HS-5 (cell line): ENCODE measurements around the gene MOBP.

ENCODE experiments used
- DNase-seq: peaks from one replicate; pipeline ENCODE4 v3.0.0-alpha.2; 2012; ENCODE audit warnings: low read depth

The MOBP gene

DNA sequence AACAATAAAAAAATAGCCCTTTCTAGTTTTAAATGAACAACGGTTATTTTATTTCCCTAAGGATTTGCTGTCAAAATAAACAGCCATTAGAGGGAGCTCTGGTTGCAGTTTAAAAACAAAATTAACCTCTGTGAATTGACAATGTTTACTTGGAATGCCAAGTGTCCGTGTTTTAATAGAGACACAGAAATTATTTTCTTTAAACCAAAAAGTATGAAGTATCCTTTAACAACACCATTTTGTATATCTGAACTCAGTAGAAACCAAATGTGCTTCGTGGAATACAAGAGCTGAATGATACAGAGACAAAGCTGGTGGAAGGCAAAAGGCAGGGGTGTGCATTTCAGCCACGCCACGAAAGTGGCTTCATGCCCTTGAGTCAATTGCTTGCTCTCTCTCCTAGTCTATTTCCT, 74.4 kb downstream of the MOBP start:
- no peak for DNase-seq

GRCh38 chr3:39542588-39542988, 75.1 kb downstream of the MOBP start:
- no peak for DNase-seq

DNA sequence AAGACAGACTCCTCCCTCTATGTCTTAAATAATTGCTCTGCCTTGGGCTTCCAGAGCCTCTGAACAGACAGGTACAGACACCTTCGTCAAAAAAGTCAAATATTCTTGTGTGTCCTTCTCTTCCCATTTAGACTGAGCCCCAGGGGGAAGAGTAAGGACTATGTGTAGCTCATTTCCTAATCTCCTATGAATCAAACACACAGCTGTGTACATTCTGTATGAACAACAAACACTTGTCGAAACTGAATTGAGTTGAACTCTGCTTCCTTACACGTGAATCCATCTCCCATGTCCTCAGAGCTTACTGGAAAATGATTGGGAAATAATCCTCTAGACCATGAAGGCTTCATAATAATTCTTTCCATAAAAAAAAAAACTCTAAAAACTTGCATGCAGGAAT, 80.8 kb downstream of the MOBP start:
- DNase-seq, result no peak

DNA sequence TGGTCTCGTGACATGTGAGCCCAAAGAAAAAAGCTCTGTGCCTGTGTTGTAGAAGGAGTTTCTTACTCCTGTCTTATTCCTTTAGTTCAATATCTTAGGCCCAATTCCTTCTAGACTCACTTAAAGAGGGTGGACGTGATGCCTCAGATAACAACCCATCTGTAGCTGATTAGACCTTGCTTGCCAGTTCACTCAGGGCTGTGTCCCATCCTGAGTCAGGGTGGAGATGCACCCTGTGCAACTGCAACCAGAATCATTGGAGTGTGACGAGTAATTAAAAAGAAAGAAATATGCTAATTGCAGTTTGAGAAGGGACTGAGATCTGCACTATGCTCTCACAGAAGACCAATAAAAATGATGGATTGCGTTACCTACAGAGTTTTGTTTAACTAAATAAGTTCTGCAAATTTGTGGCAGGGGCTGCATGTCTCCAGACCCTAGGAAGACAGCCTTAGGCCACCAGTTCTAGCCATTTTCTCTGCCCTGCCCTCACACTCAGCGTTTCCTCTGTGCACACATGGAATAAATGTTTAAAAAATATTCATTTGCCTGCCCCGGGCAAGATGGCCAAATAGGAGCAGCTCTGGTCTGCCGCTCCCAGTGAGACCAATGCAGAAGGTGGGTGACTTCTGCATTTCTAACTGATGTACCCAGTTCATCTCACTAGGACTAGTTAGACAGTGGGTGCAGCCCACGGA, 83.0 kb downstream of the MOBP start:
- no peak for DNase-seq
